Spinal cord (tissue), 10 donors: ENCODE data around the gene PSMA4. TPM values are rescaled to one million over a fixed set of nuclear protein-coding genes. Genes with fewer than 3 reads are reported as not detected.
"Not testable (repeated sequence)": the region's sequence is repeated elsewhere in the genome, so short reads cannot be mapped to it uniquely, and the experiment has no call there.

ENCODE experiments used
- DNase-seq, 6 donors: peaks; one replicate each; pipeline versions ENCODE4 v3.0.0 to v3.0.0-alpha.2; 2013 to 2015; ENCODE audit warnings: low spot score in 6 of 6, low read depth in 4 of 6
- H3K27ac ChIP-seq: one replicate; pipeline ENCODE4 v1.5.1; 2013; ENCODE audit warnings: low read depth, low read length, control low read depth
- H3K27me3 ChIP-seq: one replicate; pipeline ENCODE4 v1.6.1; 2013; ENCODE audit warnings: low read length; ENCODE audit not compliant: control insufficient read depth, insufficient read depth
- H3K36me3 ChIP-seq: one replicate; pipeline ENCODE4 v1.6.1; 2013; ENCODE audit warnings: low read length; ENCODE audit not compliant: control insufficient read depth, insufficient read depth
- H3K4me1 ChIP-seq: one replicate; pipeline ENCODE4 v1.6.1; 2013; ENCODE audit warnings: low read length; ENCODE audit not compliant: control insufficient read depth, insufficient read depth
- H3K4me3 ChIP-seq: one replicate; pipeline ENCODE4 v1.5.1; 2013; ENCODE audit warnings: low read depth, low read length, control low read depth
- H3K9me3 ChIP-seq: one replicate; pipeline ENCODE4 v1.6.1; 2013; ENCODE audit warnings: low read length; ENCODE audit not compliant: control insufficient read depth, insufficient read depth
- WGBS: methylation state at CpG from one replicate; pipeline ENCODE4 v1.1.5; 2013; ENCODE audit warnings: missing lambda C conversion rate; ENCODE audit not compliant: insufficient coverage; 5-methylcytosine and 5-hydroxymethylcytosine counted together
- polyA plus RNA-seq, 2 donors: library from polyadenylated mRNA; unstranded; fragments of 120-200 nt; gene quantifications; one replicate each; pipeline ENCODE4 v1.2.1, GENCODE V29; 2013; ENCODE audit not compliant: insufficient read length in 2 of 2
- total RNA-seq, 2 donors: library from RNA; depleted of rRNA in 1 of 2; stranded (reverse); fragments of 120-200 nt in 1 of 2; fragments of >200 nt in 1 of 2; gene quantifications; one replicate each; pipeline versions ENCODE4 v1.2.3 to v1.2.4, GENCODE V29; 2013 to 2014
- donor health status: healthy.

Gene PSMA4
- total and polyA plus RNA-seq, 4 donors = 168 to 201 (median 182) TPM

GRCh38 chr15:78520035-78520434 lies 20.2 kb upstream of the PSMA4 start:
- H3K9me3 ChIP-seq, H3K4me1 ChIP-seq, H3K27me3 ChIP-seq, H3K27ac ChIP-seq, DNase-seq, H3K36me3 ChIP-seq, H3K4me3 ChIP-seq: not testable (repeated sequence)
- WGBS = no CpG with 5 or more reads among the region's 3 CpGs

- no peak for DNase-seq
- Histone ChIP-seq H3K4me3 (no peak overlapping the region), H3K36me3 (no peaks in the 10 kb centered on the region), H3K9me3 (peaks cover 3% of the 10 kb centered on the region), H3K27me3 (no peaks in the 10 kb centered on the region), H3K4me1 (no peaks in the 10 kb centered on the region), H3K27ac (no peak overlapping the region)
- WGBS = 96% methylated on average over 4 of the region's 5 CpGs
Observed at GRCh38 chr15:78524230-78524629, 16.0 kb upstream of the PSMA4 start.

- no peak for DNase-seq
Observed at GRCh38 chr15:78527325-78527724, 12.9 kb upstream of the PSMA4 start.

GRCh38 chr15:78533331-78533730 lies 6.9 kb upstream of the PSMA4 start:
- DNase-seq = peak in 2 of 6 donors; percentile 3 to 25
- Histone ChIP-seq H3K36me3 (no peaks in the 10 kb centered on the region), H3K4me1 (no peaks in the 10 kb centered on the region), H3K27me3 (no peaks in the 10 kb centered on the region), H3K4me3 (no peak overlapping the region), H3K9me3 (no peaks in the 10 kb centered on the region), H3K27ac (peak overlapping the region; percentile 30)
- 20% methylated on average over 1 of the region's 2 CpGs for WGBS

More at GRCh38 chr15:78527325-78527724, 12.9 kb upstream of the PSMA4 start:
- WGBS = 100% methylated on average over 1 of the region's 5 CpGs
- H3K9me3 ChIP-seq = peaks cover 3% of the 10 kb centered on the region
- H3K27me3 ChIP-seq = no peaks in the 10 kb centered on the region
- no peak overlapping the region for H3K27ac ChIP-seq
- H3K36me3 ChIP-seq = no peaks in the 10 kb centered on the region
- H3K4me3 ChIP-seq = no peak overlapping the region
- H3K4me1 ChIP-seq = no peaks in the 10 kb centered on the region

GRCh38 chr15:78536134-78536533 lies 4.1 kb upstream of the PSMA4 start:
- Histone ChIP-seq H3K27me3 (no peaks in the 10 kb centered on the region), H3K36me3 (no peaks in the 10 kb centered on the region), H3K9me3 (no peaks in the 10 kb centered on the region), H3K4me1 (peaks cover 6% of the 10 kb centered on the region), H3K4me3 (no peak overlapping the region), H3K27ac (no peak overlapping the region)
- no peak for DNase-seq
- WGBS = no CpG with 5 or more reads among the region's 1 CpG

- H3K27me3 ChIP-seq = no peaks in the 10 kb centered on the region
- WGBS = 79% methylated on average over 3 of the region's 5 CpGs
- no peaks in the 10 kb centered on the region for H3K9me3 ChIP-seq
- DNase-seq = no peak
- no peak overlapping the region for H3K4me3 ChIP-seq
- H3K4me1 ChIP-seq = peaks cover 7% of the 10 kb centered on the region
- H3K27ac ChIP-seq = no peak overlapping the region
- H3K36me3 ChIP-seq = no peaks in the 10 kb centered on the region
Observed at GRCh38 chr15:78537266-78537905, 2.9 kb upstream of the PSMA4 start.

- no peak for DNase-seq
- no peaks in the 10 kb centered on the region for H3K27me3 ChIP-seq
- H3K27ac ChIP-seq = no peak overlapping the region
- WGBS = 57% methylated on average over 1 of the region's 1 CpG
- H3K4me1 ChIP-seq = peaks cover 7% of the 10 kb centered on the region
- peaks cover 5% of the 10 kb centered on the region for H3K36me3 ChIP-seq
- no peak overlapping the region for H3K4me3 ChIP-seq
- H3K9me3 ChIP-seq = no peaks in the 10 kb centered on the region
Observed at GRCh38 chr15:78538358-78538757, 1.9 kb upstream of the PSMA4 start.

GRCh38 chr15:78539464-78540140 lies 642 bp upstream of the PSMA4 start:
- H3K4me3 ChIP-seq = peak overlapping the region; percentile 94
- not testable (repeated sequence) for H3K9me3 ChIP-seq, DNase-seq, H3K27me3 ChIP-seq, H3K4me1 ChIP-seq, H3K36me3 ChIP-seq
- WGBS = 72% methylated on average over 5 of the region's 18 CpGs
- peak overlapping the region; percentile 98 for H3K27ac ChIP-seq

- H3K4me3 ChIP-seq = peak overlapping the region; percentile 94
- peak overlapping the region; percentile 98 for H3K27ac ChIP-seq
Observed at GRCh38 chr15:78540871-78541743, 863 bp downstream of the PSMA4 start.

More at GRCh38 chr15:78540871-78541743, 863 bp downstream of the PSMA4 start:
- Histone ChIP-seq H3K9me3 (no peaks in the 10 kb centered on the region), H3K36me3 (peaks cover 11% of the 10 kb centered on the region), H3K4me1 (peaks cover 7% of the 10 kb centered on the region), H3K27me3 (no peaks in the 10 kb centered on the region)
- 14% methylated on average over 13 of the region's 17 CpGs for WGBS
- no peak for DNase-seq
